ENCODE results near the gene RBPJ.

- TF ChIP-seq CTCF (IDR thresholded peaks at IDR 0.05; ENCODE audit: low read length) (no peak), EZH2 (IDR thresholded peaks at IDR 0.05; ENCODE audit: borderline replicate concordance, low read length) (no peak)
Measured at GRCh38 chr4:26320538-26321372, at the start of gene RBPJ.

Data from OCI-LY1 (cell line).